HPDE6-E6E7 (cell line): ENCODE results near the gene MEIKIN.
"Not testable (repeated sequence)": the region's sequence is repeated elsewhere in the genome, so short reads cannot be mapped to it uniquely, and the experiment has no call there.

Experiments
- DNase-seq: peaks from one replicate; pipeline ENCODE4 v3.0.0; 2011; ENCODE audit warnings: missing footprints; ENCODE audit errors: extremely low spot score

Gene MEIKIN

DNA sequence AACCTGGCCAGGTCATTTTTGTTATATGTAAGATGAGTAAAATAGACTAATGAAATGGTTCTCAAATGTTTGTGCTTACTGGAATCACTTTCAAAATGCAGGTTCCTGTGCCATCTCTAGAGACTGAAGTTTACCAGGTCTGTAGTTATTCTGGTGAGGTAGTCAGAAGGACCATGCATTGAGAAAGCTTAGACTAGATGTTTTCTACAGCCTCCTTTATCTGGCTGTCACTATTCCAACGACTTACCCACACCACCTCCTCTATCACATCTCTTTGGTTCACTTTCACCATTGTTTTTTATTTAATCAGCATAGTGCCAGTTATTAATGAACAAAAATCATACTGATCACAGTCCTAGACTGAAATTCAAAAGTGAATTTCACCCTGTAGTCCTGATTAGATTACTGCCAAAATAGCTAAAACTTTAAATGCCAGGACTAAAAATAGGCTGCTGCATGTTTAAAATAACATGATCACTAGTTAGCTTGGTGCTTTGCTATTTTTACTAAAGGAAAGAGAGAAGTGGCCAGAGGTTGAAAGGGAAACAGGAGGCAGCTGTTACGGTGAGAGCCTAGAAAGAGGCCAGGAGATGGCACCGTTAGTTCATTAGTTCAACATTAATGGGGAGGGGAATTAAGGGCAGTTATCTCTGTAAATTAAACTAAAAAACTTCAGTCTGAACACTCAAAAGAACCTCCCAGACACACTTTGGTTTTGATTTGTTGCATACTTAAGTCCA is 134.8 kb downstream of the MEIKIN start:
- no peak for DNase-seq

DNA sequence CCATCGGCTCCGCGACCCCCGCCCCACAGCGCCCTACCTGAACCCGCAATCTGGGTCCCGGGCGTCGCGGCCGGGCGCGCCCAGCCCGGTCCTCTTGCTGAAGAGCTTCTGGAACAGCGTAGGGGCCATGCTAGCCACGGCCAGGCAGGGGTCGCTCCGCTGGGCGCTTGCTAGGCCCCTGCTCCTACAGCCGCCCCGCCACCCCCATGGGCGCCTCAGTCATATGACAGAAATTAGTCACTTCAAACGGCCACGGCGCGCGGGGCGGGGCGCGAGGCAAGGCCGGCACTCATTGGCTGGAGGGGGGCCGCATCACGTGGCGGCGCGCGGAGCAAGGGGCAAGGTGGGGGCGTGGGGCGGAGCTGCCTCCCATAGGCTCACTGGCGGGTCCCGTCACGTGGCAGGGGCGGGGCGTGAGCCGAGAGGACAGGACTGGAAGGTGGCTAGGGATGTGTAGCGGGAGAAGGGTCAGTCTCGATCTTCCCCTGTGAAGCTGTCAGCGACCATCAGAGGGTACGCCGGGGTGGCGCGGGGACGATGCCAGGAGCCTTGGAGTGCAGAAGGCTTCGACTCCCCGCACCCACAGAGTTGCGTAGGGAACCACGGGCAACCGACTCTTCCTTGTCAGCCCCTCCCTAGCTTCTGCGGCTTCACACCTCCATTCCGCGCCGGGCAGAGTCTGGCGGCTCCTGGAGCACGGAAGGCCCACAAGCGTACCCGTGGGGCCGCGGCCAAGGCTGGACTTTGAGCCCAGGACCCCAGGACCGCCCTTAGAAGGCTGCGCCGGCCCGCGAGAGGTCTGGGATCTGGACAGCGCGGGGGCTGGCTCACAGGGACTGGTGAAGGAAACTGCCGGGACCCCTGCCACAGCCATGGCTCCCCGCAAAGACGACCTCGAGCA is 148.4 kb downstream of the MEIKIN start, which contains the start of gene FNIP1:
FNIP1 (minus strand) TSS at position 225 of the 901 bp plus-strand sequence; CDS start at position 129, 96 bp downstream.
- peak; percentile 98 for DNase-seq

DNA sequence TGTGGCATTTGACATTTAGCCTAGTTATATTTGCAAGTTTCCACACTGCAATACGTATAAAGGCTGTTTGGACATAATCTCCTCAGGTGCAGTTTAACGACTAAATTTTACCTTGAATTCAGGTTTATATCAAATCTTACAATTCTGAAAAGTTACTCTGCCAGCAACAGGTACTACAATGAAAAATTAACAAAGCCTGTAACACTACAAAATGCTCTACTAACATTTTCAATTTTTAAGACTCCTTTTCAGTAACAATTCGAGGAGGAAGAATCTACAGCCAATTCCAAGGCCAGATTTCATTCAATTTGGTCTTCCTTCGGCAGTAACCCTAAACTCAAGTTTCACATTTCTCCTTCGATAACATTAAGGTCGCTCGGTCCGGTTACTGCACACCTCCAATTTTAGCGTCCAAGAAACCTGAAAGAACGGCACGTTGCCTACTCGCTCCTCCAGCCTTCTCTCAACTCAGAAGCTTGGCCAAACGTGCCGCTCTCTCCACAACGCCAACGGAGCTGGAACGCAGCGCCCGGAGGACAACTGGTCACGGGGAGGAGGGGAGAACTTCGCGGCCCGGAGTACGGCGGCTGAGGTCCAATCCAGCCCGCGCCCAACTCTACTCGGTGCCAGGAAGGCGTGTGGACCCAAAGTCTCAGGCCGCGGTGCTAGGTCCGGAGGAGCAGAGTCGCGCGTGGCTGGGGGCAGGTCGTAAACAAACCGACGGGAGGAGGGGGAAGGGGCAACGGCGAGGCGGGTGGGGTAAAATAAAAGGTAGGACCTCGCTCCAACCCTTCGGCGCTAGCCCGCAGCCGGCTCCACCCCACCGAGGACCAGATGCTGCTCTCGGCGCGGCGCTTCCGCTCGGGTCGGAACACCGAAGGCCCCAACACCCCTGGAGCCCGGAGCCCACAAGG is 149.3 kb downstream of the MEIKIN start:
- DNase-seq, result peak; percentile 36

GRCh38 chr5:131795228-131795627 is 150.2 kb downstream of the MEIKIN start:
- DNase-seq, result no peak

GRCh38 chr5:131794586-131794985 is 150.9 kb downstream of the MEIKIN start:
- no peak for DNase-seq

DNA sequence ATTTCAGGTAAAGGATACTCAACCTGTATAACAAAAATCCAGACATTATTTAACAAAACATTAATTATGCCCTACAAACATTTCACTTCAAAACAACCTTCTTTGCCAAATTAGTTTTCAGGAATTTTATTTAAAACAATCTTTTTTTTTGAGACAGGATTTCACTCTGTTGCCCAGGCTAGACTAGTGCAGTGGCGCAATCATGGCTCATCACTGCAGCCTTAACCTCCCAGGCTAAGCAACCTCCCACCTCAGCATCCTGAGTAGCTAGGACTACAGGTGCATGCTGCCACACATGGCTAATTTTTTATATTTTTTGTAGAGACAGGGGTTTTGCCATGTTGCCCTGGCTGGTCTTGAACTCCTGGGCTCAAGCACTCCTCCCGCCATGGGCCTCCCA is 152.6 kb downstream of the MEIKIN start:
- DNase-seq, result no peak

DNA sequence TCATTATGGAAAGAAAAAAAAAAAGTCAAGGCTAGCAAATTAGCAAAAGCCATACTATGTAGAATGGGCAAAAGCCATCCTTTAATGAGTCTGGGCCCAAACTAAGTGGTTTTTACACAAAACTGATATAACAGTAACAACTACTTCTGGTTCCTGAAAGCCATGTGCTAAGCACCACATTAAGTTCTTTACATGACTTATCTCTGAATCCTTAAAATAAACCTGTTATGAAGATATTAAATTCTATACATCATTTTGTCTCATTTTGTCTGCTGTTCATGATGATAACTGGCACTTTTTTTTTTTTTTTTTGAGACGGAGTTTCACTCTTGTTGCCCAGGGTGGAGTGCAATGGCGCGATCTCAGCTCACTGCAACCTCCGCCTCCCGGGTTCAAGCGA is 153.6 kb downstream of the MEIKIN start:
- DNase-seq, result no peak

DNA sequence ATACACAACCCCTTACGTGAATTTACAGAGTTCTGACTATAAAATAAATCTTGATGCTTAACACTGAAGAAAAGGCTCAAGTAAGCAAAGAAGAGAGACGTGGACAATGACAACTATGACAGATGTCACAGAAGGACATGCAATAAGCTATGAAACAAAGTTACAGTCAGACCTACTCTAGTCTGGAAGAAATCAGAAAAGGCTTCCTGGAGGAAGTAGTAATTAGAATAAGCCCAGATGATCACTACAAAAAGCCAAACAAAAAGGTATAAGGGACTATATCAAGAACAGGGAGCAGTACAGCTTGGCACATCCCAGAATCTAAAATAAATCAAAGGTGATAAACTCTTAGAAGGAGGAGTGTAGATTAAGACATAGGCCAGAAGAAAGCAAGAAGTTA is 154.9 kb downstream of the MEIKIN start:
- DNase-seq, result no peak

DNA sequence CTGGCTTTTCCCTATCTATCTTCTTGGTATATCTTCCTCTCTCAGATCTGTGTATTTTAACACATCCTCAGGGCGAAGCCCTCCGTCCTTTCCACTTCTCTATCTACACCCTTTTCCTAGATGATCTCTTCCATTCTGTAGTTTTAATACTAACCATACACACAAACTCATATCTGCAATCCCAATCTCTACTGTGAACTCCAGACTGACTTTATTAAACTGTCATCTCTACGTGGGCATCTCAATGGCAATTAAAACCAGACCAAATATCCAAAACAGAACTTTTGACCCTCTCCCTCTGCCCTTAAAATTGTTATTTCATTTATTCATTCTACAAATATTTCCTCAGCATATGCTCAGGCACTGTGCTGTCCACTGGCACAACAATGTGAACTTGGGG is 155.7 kb downstream of the MEIKIN start:
- no peak for DNase-seq

- no peak for DNase-seq
These were observed 157.7 kb downstream of the MEIKIN start for GRCh38 chr5:131787736-131788135.

DNA sequence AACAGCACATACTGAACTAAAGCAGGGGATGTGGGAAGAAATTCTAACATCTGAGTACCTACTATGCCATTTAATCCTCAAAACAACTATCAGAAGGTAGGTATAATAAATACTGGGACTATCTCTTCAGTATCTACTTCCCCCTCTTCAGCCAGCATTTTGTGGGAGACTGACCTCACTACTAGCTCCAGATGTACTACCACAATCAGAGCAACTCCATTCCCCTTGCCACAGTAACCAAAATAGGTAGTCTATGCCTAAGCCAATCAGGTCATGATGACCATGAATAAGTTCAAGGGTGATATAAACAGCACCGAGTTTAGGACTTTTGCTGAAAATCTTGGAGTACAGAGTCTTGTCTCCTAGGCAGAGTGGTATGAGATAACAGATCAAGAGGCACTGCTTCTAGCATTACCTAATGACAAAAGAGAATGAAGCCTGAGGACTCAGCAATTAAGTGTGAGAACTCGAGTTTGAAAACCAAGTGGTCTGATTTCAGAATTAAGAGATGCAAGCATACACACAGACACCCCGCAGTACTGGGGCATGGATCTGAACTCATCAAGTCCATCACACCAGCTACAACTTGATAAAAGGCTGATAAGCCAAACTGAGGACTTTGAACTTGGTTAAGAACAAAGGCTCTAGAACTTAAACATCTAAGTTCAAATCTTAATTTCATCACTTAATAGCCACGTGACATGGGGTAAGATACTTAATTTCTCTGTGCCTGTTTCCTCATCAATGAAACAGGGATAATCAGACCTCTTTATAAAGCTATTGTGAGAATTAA is 158.4 kb downstream of the MEIKIN start:
- DNase-seq, result no peak

DNA sequence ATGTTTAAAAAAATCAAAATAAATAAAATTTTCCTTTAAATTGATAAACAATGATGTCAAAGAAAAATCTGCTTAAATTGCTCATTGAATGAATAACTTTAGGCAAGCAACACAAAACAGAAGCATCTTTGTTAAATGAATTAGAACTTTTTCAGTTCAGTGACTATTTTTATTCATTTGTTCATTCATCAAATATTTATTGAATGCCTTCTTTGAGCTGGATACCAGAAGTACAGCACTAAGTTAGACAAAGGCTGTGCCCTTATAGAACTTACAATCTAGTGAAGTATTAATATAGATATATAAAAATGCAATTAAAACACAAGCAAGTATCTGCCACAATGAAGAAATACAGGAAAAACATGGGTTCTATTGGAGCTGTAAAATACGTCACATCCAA is 159.4 kb downstream of the MEIKIN start:
- DNase-seq, result no peak

DNA sequence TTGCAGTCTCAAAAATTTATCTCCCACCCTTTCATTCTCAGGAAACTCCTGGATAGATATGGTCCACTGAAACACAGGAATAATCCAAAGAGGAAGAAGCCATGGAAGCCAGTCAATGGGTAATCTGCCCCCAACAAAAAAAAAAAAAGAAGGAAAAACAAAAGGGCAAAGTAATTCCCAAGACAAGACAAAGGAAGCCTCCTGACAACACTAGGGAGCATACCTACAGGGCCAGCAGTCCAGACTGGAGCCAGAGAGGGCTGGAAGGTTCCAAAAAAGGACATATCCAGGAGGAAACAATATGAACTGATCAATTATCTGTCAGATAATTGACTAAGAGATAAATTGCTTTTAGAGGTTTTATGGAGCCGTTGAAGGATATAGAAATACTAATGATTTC is 161.6 kb downstream of the MEIKIN start:
- no peak for DNase-seq

- no peak for DNase-seq
These were observed 162.1 kb downstream of the MEIKIN start for GRCh38 chr5:131783357-131783756.

- DNase-seq, result no peak
These were observed 162.7 kb downstream of the MEIKIN start for GRCh38 chr5:131782717-131783116.

- DNase-seq, result not testable (repeated sequence)
These were observed 167.3 kb downstream of the MEIKIN start for GRCh38 chr5:131778141-131778540.

DNA sequence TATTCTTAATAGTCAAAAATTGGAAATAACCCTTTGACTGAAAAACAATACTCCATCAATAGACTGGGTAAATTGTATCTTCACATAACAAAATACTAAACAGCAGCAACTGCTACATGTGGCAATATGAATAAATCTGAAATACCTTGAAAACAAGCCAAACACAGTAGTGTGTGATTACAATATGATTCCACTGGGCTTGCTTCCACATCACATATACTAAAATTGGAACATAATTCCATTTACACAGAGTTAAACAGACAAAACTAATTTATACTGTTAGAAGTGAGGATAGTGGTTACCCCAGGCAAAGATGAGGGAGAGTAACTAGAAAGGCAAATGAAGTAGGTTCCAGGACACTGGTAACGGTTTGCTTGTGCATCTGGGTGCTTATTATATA is 169.0 kb downstream of the MEIKIN start:
- DNase-seq, result no peak

DNA sequence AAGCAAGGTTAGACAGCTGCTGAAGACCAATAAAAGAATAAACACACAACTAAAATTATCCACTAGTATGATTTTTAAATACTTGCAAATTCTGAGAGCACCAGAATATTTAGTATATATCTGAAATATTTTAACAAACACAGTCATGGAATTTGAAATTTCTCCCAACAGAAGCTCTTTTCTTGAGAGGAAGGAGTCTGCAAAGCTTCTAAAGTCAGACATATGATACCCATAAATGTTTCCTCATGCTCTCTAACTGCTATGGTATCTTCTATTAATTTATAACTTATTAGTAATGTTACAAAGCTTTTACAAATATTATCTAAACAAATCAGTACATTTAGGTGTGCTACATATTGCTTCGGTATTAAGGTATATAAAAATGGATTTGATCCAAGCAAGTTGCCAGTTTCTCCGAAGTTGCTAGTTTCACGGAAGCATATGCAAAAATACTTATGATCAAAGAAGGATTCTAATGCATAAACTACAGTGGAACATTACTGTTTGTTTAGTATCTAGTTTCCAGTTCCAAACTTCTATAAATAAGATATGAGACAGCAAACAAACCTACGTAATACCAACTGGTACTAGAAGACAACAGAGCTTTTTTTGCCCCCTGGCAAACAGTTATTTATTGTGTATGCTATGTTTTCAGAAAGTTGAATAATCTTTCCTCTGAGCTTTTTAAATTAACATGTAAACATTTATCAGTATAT is 170.7 kb downstream of the MEIKIN start:
- DNase-seq, result no peak

- no peak for DNase-seq
These were observed 171.7 kb downstream of the MEIKIN start for GRCh38 chr5:131773805-131774204.

DNA sequence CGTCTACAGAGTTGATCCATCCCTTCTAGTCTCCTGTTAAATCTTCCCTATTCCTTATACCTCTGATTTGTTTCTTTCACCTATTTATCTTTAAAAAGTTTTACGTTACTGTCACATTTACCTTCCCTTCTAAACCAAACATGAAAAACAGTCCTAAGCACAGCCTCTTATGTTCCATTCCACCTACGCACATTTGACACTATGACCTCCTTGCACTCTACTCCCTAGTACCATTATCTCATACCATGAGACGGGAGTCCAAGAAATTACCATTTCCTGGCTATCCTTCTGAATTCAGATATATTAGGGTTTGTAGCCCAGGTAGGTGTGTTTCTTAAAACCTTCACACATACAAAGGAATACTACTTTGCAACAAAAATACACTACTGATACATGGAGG is 173.8 kb downstream of the MEIKIN start:
- no peak for DNase-seq
